CD4-positive, alpha-beta T cell (primary cell): Measurements from ENCODE around the gene XPO5. TPM values are rescaled to one million over a fixed set of nuclear protein-coding genes. Genes with fewer than 3 reads are reported as not detected.
A peak's percentile ranks its signal among the peaks of the same experiment; 100 is the strongest.

Experiments used
- ATAC-seq: fragments of 200-7000 bp; cut with Tn5 transposase; one replicate; pipeline ENCODE4 v1.10.0; 2022; ENCODE audit warnings: mild to moderate bottlenecking; ENCODE audit not compliant: poor library complexity
- CTCF ChIA-PET: fragments of 350-600 bp; sonication (Branson Sonifier 250); formaldehyde crosslinking; loops from one replicate; lab custom pipeline; 2021; ENCODE audit warnings: antibody characterized with exemption, inconsistent platforms; lab: Charles Lee
- POLR2A ChIA-PET: fragments of 350-600 bp; sonication (Branson Sonifier 250); formaldehyde crosslinking; loops from one replicate; lab custom pipeline; 2021; ENCODE audit warnings: antibody characterized with exemption, inconsistent platforms; lab: Charles Lee
- DNase-seq, 14 experiments: peaks; one replicate each; pipeline ENCODE4 v3.0.0-alpha.2; 2013 to 2020; ENCODE audit warnings: mixed read lengths in 2 of 14
- H3K27ac ChIP-seq, 2 donors: one replicate each; pipeline versions ENCODE4 v1.5.1 to v1.7.0; 2013; ENCODE audit warnings: low read length in 2 of 2, low read depth in 1 of 2, mild to moderate bottlenecking in 1 of 2
- H3K27me3 ChIP-seq, 2 experiments: 1 replicate in 1 of 2; 2 replicates in 1 of 2; pipeline versions ENCODE4 v1.6.1 to v1.7.0; 2013; ENCODE audit warnings: low read length in 2 of 2, control low read depth in 1 of 2, mild to moderate bottlenecking in 1 of 2, moderate library complexity in 1 of 2; ENCODE audit not compliant: insufficient read depth in 2 of 2, control insufficient read depth in 1 of 2
- H3K36me3 ChIP-seq: one replicate; pipeline ENCODE4 v1.6.1; 2013; ENCODE audit warnings: low read length, control low read depth; ENCODE audit not compliant: insufficient read depth
- H3K4me1 ChIP-seq: one replicate; pipeline ENCODE4 v1.6.1; 2013; ENCODE audit warnings: low read length, control low read depth; ENCODE audit not compliant: insufficient read depth
- H3K4me3 ChIP-seq: one replicate; pipeline ENCODE4 v1.5.1; 2013; ENCODE audit warnings: mild to moderate bottlenecking, low read length, moderate library complexity
- H3K9me3 ChIP-seq, 2 experiments: 1 replicate in 1 of 2; 2 replicates in 1 of 2; pipeline versions ENCODE4 v1.6.1 to v1.7.0; 2013; ENCODE audit warnings: low read length in 2 of 2, mild to moderate bottlenecking in 2 of 2, control low read depth in 1 of 2, moderate library complexity in 1 of 2; ENCODE audit not compliant: control insufficient read depth in 1 of 2, insufficient read depth in 1 of 2
- H3K27ac Mint-ChIP-seq: one replicate; pipeline ENCODE4 v1.8.0; 2020; ENCODE audit warnings: mixed read lengths
- H3K27me3 Mint-ChIP-seq: one replicate; pipeline ENCODE4 v1.8.0; 2021; ENCODE audit warnings: mixed read lengths
- H3K36me3 Mint-ChIP-seq: one replicate; pipeline ENCODE4 v1.8.0; 2021; ENCODE audit warnings: low read depth, mixed read lengths
- H3K4me1 Mint-ChIP-seq: one replicate; pipeline ENCODE4 v1.8.0; 2021; ENCODE audit warnings: low read depth, mixed read lengths
- H3K4me3 Mint-ChIP-seq: one replicate; pipeline ENCODE4 v1.8.0; 2020; ENCODE audit warnings: mild to moderate bottlenecking, mixed read lengths
- H3K9me3 Mint-ChIP-seq: one replicate; pipeline ENCODE4 v1.8.0; 2020; ENCODE audit warnings: mixed read lengths
- intact Hi-C, 2 experiments: fragments of 100-400 bp; cut with DNase I in 1 of 2; cut with micrococcal nuclease in 1 of 2; formaldehyde crosslinking; loops; one replicate each; pipeline versions ENCODE4 v1.15.1 to v1.9.0; 2023 to 2025; cut with DNase I, micrococcal nuclease
- total RNA-seq, 174 experiments: library from RNA in 2 of 174; stranded (reverse) in 2 of 174; gene quantifications; one replicate each; pipeline ENCODE4 v1.2.3 and lab custom pipeline; 2021 to 2026
- TF ChIP-seq, protein P1 (sequence below): fragments of 200-600 bp; IDR thresholded peaks from one replicate; pipeline ENCODE4 v1.8.0; 2022; ENCODE audit warnings: antibody characterized with exemption, mild to moderate bottlenecking

Gene XPO5
- total RNA-seq, 2 experiments from 2014 or later: 26.8 to 31.2 TPM

DNA sequence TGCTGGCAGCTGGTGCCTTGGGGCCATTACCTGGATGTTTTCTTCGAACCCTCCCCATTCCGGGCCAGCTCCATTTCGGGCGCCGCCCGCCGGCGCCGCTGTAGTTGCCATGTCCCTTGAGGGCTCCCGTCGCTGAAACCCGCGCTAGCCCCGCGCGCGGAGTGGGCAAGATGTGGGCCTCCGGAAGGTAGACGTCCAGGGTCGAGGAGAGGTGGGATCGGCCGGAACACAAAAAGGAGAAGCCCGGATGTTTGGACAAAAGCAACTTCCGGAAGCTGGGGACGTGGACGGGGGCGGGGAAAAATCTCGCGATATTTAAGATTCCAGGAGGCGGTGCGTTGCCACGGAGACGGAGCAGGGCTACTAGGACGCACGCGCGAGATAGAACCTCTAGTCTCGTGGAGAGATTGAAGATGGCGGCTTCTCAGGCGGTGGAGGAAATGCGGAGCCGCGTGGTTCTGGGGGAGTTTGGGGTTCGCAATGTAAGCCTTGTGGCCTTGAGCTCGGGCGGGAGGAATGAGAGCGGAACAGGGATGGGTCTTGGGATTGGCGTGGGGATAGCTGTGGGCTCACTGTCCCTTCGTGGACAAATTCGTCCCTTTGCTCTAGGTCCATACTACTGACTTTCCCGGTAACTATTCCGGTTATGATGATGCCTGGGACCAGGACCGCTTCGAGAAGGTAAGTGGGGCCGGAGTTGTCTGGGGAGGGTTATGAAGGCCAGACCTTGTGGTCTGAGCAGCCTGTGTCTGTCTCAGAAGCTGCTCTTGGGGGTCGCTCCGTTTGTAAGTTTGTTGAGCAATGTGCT is 58.9 kb downstream of the XPO5 start, which contains the start of the genes POLR1C and YIPF3:
Gene POLR1C (plus strand): TSS at position 393 of the 808 bp plus-strand sequence. CDS start 21 bp downstream, at position 414.
Gene YIPF3 (minus strand): TSS at position 230 of the 808 bp plus-strand sequence. CDS start 119 bp downstream, at position 111.
- ChIA-PET CTCF (interaction anchor here (0.7 to 1.7 kb wide), 3 partner anchors 10 to 1730 kb away, joined by 3 to 10 read pairs (median 3); partner anchors contain the start of gene TOMM6), POLR2A (interaction anchor here (0.6 to 2.5 kb wide), 16 partner anchors 10 to 772 kb away, joined by 3 to 16 read pairs (median 4); partner anchors contain the start of genes ABCC10, CUL7, GTPBP2 and PEX6)
- peaks cover 43% of the 10 kb centered on the region for H3K4me1 ChIP-seq
- Mint-ChIP-seq H3K4me3 (no peak within 1 kb of the TSS), H3K27me3 (no peaks in the 10 kb centered on the region), H3K27ac (no peak within 1 kb of the TSS), H3K4me1 (peaks cover 33% of the 10 kb centered on the region), H3K9me3 (no peaks in the 10 kb centered on the region), H3K36me3 (peaks cover 18% of the 10 kb centered on the region)
- TF ChIP-seq, protein P1, sequence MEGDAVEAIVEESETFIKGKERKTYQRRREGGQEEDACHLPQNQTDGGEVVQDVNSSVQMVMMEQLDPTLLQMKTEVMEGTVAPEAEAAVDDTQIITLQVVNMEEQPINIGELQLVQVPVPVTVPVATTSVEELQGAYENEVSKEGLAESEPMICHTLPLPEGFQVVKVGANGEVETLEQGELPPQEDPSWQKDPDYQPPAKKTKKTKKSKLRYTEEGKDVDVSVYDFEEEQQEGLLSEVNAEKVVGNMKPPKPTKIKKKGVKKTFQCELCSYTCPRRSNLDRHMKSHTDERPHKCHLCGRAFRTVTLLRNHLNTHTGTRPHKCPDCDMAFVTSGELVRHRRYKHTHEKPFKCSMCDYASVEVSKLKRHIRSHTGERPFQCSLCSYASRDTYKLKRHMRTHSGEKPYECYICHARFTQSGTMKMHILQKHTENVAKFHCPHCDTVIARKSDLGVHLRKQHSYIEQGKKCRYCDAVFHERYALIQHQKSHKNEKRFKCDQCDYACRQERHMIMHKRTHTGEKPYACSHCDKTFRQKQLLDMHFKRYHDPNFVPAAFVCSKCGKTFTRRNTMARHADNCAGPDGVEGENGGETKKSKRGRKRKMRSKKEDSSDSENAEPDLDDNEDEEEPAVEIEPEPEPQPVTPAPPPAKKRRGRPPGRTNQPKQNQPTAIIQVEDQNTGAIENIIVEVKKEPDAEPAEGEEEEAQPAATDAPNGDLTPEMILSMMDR: no peak
- intact Hi-C loops: loop anchor here in 1 of 2 experiments (1.0 to 5.0 kb wide), 6 partner anchors 40 to 590 kb away; partner anchors contain the start of genes ABCC10, CNPY3, GTPBP2 and POLH
- peak; percentile 91 to 98 (median 96) for DNase-seq
- peak within 1 kb of the TSS; percentile 81 to 90 for H3K27ac ChIP-seq
- peak; percentile 96 for ATAC-seq
- no peaks in the 10 kb centered on the region for H3K27me3 ChIP-seq
- H3K36me3 ChIP-seq: peaks cover 68% of the 10 kb centered on the region
- H3K4me3 ChIP-seq: peak within 1 kb of the TSS; percentile 100
- H3K9me3 ChIP-seq: no peaks in the 10 kb centered on the region

DNA sequence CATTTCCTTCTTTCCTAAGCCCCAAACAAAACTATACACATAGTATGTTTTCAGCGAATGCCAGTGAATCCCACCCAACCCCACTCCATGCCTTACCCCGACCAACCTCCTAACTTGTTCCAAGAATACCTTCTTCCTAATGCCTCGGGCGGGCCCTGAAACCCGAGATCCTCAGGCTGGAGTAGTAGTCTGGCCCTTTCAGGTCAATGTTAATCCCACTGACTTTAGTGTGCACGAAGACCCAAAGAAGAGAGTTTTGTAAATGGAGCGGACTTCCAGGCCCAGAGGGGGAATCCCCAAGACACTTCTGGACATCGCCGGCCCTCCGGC is 59.5 kb downstream of the XPO5 start:
- Histone ChIP-seq H3K36me3 (peaks cover 68% of the 10 kb centered on the region), H3K27me3 (no peaks in the 10 kb centered on the region), H3K27ac (peak overlapping the region; percentile 81 to 90), H3K4me3 (peak overlapping the region; percentile 100), H3K4me1 (peaks cover 43% of the 10 kb centered on the region), H3K9me3 (no peaks in the 10 kb centered on the region)
- no peak overlapping the region for H3K4me3 Mint-ChIP-seq
- peaks cover 22% of the 10 kb centered on the region for H3K36me3 Mint-ChIP-seq
- DNase-seq (no peak), ATAC-seq (peak; percentile 1)
- POLR2A ChIA-PET: interaction anchor here (0.6 to 2.5 kb wide), 13 partner anchors 9 to 771 kb away, joined by 3 to 16 read pairs (median 4); partner anchors contain the start of genes ABCC10, PEX6, RPL7L1 and TJAP1
- peaks cover 33% of the 10 kb centered on the region for H3K4me1 Mint-ChIP-seq
- H3K27ac Mint-ChIP-seq: no peak overlapping the region
- intact Hi-C loops: loop anchor here in 1 of 2 experiments (2.0 to 5.0 kb wide), 5 partner anchors 39 to 589 kb away; partner anchors contain the start of genes ABCC10, CNPY3, GTPBP2 and SRF
- H3K27me3 Mint-ChIP-seq: no peaks in the 10 kb centered on the region
- no peaks in the 10 kb centered on the region for H3K9me3 Mint-ChIP-seq
- CTCF ChIA-PET: interaction anchor here (1.1 to 1.7 kb wide), 2 partner anchors 10 to 1729 kb away, joined by 3 to 10 read pairs; partner anchors contain the start of gene TOMM6
- TF ChIP-seq, protein P1: no peak

DNA sequence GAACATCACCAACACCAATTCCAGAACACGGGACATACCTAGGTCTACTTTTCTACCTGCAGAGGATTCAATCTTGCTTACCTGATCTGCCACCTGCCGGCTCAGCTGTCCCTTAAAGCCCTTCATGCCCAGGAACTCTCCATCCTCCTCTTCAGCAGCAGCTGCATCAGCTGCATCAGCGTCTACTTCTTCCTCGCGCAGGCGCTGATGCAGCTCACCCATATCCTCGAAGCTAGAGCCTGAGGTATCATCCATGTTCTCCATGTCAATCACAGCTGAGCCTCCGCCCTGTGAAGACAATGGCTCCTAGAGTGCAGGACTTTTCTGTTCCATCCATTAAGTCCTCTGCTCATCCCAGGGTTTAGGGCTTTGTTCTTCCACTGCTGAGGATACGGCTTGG is 60.0 kb downstream of the XPO5 start:
- Histone ChIP-seq H3K4me1 (peaks cover 45% of the 10 kb centered on the region), H3K27ac (peak overlapping the region; percentile 81 to 90), H3K9me3 (no peaks in the 10 kb centered on the region), H3K4me3 (peak overlapping the region; percentile 100), H3K36me3 (peaks cover 65% of the 10 kb centered on the region), H3K27me3 (no peaks in the 10 kb centered on the region)
- DNase-seq (no peak), ATAC-seq (no peak)
- TF ChIP-seq, protein P1: no peak
- Mint-ChIP-seq H3K9me3 (no peaks in the 10 kb centered on the region), H3K27me3 (no peaks in the 10 kb centered on the region), H3K27ac (no peak overlapping the region), H3K4me1 (peaks cover 28% of the 10 kb centered on the region), H3K36me3 (peaks cover 27% of the 10 kb centered on the region), H3K4me3 (no peak overlapping the region)
- POLR2A ChIA-PET: interaction anchor here (1.3 to 2.4 kb wide), 3 partner anchors 88 to 341 kb away, joined by 4 to 10 read pairs (median 10); partner anchors contain the start of gene ABCC10
- intact Hi-C loops: loop anchor here in 1 of 2 experiments (2.0 to 5.0 kb wide), 5 partner anchors 39 to 589 kb away; partner anchors contain the start of genes ABCC10, CNPY3, GTPBP2 and SRF
- CTCF ChIA-PET: interaction anchor here (1.7 kb wide), 1 partner anchor 9 kb away, joined by 10 read pairs; no protein-coding TSS in a partner anchor
